Hepatocyte (in vitro differentiated cells): ENCODE data around the gene HSPB7.

ENCODE experiments used
- CTCF ChIP-seq: fragments of 200-600 bp; sonication (generic); IDR thresholded peaks from 2 replicates; pipeline ENCODE4 v1.5.1; 2016; ENCODE audit warnings: antibody characterized with exemption, mild to moderate bottlenecking; ENCODE audit not compliant: poor library complexity
- EZH2 ChIP-seq: fragments of 200-600 bp; sonication (generic); IDR thresholded peaks from 2 replicates; pipeline ENCODE4 v1.6.1; 2016; ENCODE audit warnings: antibody characterized with exemption, mild to moderate bottlenecking, borderline replicate concordance
- EZH2phosphoT487 ChIP-seq: fragments of 200-600 bp; sonication (generic); IDR thresholded peaks from one replicate; pipeline ENCODE4 v1.6.1; 2018; ENCODE audit warnings: antibody characterized with exemption, mild to moderate bottlenecking, low read depth, moderate library complexity; ENCODE audit not compliant: unreplicated experiment, severe bottlenecking

- TF ChIP-seq EZH2phosphoT487 (no peak), CTCF (no peak), EZH2 (no peak)
Observed at GRCh38 chr1:15991427-15992186, 26.2 kb downstream of the HSPB7 start.
